ENCODE results near the gene MAP2K7.

Gene MAP2K7

DNA sequence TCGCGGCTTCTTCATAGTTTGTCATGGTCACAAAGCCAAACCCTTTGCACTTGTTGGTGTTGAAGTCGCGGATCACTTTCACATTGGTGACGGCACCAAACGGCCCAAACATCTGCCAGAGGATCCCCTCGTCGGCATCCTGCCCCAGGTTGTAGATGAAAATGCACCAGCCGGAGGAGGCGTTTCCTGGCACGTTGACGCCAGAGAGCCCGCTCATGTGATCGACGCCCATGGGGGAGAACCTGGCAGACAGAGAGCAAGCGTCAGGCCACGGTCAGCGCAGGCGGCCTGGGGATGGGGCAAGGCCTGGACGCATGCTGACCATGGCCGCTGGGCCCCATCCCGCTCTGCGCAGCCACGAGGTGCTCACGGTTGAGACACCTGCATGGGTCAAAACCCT, 59.9 kb downstream of the MAP2K7 start:
- DNase-seq (ENCODE audit: low spot score) = no peak
